HG03060 (cell line): Measurements from ENCODE around the gene SERINC2.
"Not testable (repeated sequence)": the region's sequence is repeated elsewhere in the genome, so short reads cannot be mapped to it uniquely, and the experiment has no call there.

ENCODE experiments used
- ATAC-seq: cut with Tn5 transposase; IDR thresholded peaks from one replicate; pipeline ENCODE4 v1.9.1; 2021; ENCODE audit warnings: low read depth, moderate number of reproducible peaks; ENCODE audit not compliant: unreplicated experiment

The SERINC2 gene

DNA sequence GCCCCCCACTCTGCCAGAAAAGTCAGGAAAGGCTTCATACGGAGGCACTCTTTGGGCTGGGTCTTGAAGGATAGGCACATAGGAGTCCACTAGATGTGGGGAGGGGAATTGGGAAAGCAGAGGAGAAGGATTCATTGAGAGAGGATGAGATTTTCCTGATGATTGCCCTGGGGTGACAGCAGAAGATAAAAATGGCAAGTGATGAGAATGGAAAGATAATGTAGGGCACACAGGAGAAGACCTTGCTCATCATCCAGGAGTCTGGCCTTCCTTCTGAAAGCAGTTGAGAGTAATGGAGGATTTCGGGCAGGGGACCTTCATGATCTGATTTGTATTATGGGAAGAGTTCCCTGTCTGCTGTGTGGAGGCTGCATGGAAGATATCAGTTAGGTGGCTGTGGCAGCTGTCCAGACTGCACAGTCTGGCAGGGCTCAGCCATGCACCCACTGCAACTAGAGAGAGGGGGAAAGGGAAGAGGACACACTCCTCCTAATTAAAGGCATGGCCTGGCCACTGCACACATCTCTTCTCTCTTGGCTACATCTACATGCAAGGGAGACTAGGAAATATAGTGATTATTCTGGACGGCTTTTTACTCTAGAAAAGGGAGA is 30.5 kb upstream of the SERINC2 start:
- ATAC-seq = no peak

DNA sequence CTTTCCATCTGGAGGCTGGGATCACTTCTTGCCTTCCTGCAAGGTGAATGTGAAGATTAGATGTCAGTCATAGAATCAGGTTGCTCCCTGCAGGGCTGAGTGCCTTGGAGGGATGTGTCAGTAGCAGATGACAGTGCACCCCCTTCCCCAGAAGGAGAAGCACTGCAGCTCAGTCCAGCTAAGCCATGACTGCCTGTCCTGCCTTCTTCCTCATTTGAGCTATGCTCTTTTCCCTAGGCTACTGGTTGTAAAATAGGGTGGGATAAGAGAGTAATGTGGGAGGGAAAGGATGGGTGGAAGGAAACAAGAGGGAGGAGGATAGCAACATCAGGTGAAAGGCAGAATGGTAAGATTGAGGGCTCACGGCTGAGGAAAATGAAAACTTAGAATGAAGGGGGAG is 29.0 kb upstream of the SERINC2 start:
- no peak for ATAC-seq

DNA sequence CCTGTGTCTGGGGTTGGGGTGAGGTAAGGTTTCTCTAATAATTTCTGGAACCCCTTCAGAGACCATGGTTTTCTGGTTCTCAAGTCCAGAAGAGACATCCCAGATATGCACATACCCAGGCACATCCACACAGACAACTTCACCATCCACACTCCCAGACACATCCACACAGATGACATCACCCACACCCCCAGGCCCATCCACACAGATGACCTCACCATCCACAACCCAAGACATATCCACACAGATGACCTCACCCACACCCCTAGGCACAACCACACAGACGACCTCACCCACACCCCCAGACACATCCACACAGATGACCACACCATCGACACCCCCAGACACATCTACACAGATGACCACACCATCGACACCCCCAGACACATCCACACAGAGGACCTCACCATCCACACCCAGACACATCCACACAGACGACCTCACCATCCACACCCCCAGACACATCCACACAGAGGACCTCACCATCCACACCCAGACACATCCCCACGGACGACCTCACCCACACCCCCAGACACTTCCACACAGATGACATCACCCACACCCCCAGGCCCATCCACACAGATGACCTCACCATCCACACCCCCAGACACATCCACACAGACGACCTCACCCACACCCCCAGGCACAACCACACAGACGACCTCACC is 26.3 kb upstream of the SERINC2 start:
- not testable (repeated sequence) for ATAC-seq

DNA sequence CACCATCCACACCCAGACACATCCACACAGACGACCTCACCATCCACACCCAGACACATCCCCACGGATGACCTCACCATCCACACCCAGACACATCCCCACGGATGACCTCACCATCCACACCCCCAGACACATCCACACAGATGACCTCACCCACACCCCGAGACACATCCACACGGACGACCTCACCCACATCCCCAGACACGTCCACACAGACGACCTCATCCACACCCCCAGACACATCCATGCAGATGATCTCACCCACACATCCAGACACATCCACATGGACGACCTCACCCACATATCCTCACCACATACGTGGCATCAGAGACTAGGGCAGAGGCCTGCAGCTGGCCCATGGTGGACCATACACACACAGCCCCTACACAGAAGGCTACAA is 25.4 kb upstream of the SERINC2 start:
- no peak for ATAC-seq

DNA sequence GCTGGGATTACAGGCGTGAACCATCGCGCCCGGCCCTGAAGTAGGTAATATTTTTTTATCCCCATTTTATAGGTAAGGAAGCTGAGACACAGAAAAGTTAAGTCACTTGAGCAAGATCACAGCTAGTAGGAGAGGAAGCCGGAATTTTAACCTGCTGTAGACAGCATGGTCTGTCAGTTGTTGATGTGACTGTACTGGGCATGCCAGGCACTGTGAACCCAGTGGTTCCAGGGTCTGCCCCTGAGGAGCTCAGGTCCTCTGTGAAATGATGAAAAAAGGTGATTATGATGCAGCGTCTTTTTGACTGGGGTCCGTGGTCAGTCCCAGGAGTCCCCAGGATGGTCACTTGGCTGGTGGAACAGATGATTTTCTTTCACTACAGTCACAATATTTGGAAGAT is 23.4 kb upstream of the SERINC2 start:
- ATAC-seq = no peak

DNA sequence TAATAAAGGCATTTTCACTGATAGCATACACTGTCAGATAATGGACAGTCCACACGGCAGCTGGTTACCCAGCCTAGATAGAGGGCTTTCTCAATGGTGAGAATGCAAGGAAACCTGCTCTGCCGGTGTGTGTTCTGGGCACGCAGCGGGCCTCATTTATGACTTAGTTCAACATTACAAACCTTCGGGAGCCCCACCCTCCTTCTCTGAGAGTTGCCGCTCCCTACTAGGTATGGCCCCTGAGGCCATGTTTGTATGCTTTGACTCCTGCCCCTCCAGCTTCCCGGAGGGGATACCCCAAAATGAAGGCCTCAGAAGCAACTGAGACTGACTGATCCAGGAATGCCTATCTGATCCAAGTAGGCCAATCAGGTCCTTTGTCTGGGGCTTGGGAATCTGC is 22.9 kb upstream of the SERINC2 start:
- ATAC-seq = no peak

DNA sequence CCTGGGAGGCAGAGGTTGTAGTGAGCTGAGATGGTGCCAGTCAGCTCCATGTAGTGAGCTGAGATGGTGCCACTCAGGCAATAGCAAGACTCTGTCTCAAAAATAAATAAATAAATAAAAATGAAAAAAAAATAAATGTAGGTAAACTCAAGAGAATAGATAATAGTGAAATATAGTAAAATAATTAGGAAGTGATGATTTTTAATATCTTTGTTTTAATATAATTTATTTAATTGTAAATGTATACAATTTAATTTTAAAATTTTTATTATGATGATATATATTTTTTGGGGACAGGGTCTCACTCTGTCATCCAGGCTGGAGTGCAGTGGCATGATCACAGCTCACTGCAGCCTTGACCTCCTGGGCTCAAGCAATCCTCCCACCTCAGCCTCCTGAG is 19.6 kb upstream of the SERINC2 start:
- no peak for ATAC-seq

DNA sequence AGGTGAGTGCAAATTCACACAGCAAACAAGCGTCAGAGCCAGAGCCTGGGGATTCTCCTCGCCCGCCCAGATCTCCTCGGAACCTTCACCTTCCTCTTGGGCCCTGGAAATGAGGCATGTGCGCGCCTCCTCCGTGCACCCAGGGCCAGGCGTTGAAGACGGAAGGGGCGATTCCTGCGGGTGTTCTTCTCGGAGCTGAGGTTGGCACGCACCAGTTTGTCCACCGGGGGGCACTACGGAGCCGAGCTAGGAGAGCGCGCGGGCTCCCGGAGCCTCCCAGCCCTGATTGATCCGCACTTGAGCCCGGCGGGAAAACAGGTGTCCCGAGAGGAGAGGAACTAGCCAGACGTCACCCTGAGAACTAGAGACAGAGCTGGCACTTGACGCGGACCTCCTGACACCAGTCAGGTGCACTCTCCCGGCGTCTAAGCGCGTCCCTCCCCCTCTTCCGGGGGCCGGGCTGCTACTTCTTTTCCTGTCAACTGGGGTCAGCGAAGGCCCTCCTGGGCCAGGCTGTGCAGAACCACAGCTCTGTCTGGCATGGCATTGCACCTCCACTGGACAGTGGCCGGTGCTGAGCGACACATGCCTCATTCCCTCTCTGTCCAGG is 18.3 kb upstream of the SERINC2 start:
- ATAC-seq = no peak

DNA sequence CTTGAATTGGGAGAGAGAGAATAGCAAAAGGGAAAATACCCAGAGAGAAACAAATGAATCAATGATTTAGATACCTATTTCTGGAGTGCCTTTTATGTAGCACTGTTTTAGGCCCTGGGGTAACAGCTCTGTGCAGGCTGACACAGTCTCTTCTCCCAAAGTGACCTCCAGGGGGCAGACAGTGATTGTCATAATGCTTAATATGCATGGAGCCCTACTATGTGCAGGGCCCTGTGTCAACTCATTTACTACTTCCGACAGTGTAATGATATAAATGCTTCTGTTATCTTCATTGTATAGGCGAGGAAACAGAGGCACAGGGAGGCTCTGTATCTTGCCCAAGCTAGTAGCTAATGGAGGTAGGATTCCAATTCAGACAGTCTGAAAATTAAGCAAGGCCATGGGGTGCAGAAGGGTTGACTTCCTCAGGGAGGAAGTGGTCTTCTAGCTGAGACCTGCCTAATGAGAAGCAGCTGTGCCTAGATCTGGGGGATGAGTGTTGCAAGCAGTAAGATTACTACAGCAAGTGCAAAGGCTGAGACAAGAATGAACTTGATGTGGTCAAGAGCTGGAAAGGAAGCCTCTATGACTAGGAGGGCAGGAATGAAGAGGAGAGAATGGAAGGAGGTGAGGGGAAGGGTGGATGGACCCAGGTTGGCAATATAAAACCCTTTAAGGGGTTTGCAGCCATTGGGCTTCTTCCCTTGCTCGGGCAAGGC is 16.2 kb upstream of the SERINC2 start:
- no peak for ATAC-seq

DNA sequence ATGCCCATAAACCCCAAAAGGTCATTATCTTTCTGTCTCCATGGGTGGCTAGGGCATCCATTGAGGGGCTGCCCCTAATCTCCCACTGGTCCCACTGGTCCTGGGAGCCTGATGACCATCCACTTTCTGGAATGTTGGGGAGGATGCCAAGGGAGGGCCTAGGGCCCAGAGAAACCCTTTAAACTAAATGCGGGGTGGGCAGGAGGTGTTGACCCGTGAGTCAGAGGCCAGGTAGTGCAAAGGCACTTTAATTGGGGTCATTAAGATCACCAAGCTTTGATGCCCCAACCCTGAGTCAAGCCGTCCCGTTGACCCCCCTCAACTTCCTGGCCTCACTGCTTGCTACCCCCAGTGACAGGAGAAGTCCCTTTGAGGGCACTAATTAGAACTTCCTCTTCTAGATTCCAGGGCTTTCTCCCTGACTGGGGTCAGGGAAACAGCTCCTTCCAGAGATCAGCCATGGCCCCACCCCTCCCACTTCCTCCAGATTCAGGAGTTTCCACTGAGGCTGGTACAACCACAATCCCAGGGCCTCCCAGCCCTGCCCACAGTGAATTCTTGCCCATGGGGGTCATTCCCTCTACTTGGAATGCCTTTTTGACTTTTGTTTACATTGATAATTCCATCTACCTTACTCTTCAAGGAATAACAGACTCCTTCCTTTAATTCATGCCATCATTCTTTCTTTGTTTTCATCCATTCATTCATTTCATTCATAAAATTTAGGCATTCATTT is 15.5 kb upstream of the SERINC2 start:
- no peak for ATAC-seq

DNA sequence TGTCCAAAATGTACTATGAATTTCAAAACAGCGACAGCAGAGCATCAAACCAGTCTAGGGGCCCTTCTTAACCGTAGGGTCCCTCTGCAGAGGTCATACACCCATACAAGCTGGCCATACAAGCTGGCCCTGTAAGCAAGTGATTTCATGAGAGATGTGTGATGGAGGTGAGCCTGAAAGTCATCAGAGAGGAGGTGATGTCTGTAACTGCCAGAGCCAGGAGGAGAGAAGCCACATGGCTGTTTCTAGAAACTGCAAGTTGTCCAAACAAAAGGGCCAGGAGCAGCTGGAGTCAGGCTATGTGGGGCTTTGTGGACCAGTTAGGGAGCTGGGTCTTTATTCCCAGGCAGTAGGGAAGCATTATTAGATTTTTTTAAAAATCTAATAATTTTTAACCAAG is 14.8 kb upstream of the SERINC2 start:
- no peak for ATAC-seq

DNA sequence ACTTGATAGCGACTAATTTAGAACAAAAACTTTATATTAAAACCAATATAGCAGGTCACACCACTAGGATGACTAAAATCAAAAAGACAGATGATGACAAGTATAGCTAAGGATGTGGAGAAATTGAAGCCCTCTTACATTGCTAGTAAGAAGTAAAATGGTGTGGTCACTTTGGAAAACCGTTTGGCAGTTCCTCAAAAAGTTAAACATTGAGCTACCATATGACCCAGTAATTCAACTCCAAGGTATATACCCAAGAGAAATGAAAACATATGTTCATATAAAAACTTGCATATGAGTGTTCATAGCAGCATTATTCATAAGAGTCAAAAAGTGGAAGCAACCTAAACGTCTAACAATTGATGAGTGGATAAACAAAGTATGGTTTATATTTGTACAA is 13.0 kb upstream of the SERINC2 start:
- no peak for ATAC-seq

DNA sequence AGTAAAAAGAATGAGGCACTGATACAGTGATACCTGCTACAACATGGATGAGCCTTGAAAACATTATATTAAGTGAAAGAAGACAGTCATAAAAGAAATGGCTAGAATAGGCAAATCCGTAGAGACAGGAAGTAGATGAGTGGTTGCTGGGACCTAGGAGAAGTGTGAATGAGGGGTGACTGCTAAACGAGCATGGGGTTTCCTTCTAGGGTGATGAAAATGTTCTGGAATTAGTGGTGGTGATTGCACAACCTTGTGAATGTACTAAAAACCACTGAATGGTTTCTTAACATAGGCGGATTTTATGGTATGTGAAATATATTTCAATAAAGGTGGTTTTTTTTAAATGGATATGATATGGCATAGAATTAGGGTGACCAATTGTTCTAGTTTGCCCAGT is 12.6 kb upstream of the SERINC2 start:
- ATAC-seq = no peak

DNA sequence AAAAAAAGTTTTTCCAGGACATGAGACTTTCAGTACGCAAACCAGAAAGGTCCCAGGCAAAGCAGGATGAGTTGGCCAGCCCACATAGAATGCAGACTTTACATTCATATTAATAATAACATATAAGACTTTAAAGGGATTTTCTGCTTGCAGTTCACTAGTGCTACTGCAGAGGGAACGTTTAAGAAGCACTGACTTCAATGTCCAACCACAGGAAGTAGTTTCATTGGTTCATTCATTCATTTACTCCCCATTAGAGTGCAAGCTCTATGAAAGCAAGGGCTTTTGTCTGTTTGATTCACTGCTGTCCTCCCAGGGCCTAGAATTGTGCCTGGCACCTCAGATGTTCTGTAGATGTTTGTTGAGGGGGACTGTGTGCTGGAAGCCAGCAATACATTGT is 11.8 kb upstream of the SERINC2 start:
- no peak for ATAC-seq

DNA sequence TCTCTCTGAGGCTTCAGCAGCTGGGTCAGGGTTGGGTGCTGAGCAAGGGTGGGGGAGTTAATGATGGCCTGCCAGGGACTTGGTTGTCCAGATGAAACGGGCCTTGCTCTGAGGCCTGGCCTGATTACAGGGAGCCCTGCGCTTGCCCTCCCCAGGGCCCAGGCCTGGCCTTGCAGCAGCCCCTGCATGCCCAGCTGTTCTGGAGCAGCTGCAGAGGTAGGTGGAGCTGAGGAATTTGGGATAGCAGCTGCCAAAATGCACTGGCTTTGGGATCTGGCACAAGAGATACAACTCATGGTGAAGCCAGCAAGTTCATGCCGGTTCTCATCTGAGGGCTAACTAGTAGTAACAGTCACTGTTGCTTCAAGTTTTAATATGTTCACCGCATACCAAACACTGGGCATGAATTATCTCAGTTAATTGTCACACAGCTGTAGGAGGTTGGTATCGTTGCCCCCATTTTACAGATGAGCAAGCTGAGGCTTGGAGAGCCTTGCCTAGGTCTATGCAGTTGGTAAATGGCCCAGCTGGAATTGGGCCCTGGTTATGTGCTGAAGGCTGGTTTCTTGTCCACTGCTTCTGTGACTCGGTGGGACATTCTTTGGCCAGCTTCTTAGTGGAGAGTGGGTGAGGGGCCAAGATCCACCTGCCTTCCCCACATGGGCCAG is 7.3 kb upstream of the SERINC2 start:
- ATAC-seq = no peak

DNA sequence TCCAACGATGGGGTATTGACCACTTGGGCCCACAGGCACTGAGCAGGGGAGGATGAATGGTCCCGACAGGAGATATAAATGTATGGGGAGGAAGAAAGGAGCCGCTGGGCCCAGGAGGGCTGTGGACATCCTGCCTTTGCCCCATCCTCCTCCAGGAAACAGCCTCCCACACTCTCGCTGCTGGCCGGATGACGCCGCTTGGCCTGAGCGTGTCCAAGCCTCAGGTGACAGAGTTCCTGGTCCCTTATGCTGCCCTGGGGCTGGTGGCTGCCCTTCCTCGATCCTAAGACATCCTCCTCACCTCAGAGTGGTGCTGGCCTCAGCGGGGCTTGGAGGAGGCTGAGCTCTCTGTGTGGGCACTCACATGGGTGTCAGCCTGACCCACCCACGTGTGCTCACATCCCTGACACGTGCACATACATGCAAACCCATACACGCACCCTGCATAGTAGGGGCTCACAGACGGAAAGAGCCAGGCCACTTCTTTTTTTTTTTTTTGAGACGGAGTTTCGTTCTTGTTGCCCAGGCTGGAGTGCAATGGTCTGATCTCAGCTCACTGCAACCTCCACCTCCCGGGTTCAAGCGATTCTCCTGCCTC is 5.9 kb upstream of the SERINC2 start:
- ATAC-seq = no peak

DNA sequence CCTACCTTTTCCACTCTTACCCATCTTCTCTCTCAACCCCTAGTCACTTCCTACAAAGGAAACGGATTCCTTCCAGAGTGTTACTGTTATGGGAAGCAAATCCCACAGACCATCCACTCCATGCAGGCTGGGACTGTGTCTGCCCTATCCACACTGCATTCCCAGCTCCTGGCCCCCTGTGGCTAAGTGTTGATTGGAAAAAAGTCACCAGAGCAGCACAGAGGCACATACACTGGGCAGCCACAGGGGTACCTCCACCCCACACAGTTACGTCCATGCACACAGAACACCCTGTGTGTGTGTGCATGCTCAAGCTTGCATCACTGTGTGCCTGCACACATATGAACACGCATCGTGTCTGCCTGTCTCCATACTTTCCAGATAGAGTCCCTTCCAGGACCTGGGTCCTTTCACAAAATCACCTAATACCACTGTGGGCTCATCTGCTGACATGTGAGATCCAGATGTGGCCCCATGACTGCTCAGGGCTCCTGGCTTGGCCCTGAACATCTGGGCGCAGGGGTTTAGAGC is 4.2 kb upstream of the SERINC2 start:
- ATAC-seq = no peak

DNA sequence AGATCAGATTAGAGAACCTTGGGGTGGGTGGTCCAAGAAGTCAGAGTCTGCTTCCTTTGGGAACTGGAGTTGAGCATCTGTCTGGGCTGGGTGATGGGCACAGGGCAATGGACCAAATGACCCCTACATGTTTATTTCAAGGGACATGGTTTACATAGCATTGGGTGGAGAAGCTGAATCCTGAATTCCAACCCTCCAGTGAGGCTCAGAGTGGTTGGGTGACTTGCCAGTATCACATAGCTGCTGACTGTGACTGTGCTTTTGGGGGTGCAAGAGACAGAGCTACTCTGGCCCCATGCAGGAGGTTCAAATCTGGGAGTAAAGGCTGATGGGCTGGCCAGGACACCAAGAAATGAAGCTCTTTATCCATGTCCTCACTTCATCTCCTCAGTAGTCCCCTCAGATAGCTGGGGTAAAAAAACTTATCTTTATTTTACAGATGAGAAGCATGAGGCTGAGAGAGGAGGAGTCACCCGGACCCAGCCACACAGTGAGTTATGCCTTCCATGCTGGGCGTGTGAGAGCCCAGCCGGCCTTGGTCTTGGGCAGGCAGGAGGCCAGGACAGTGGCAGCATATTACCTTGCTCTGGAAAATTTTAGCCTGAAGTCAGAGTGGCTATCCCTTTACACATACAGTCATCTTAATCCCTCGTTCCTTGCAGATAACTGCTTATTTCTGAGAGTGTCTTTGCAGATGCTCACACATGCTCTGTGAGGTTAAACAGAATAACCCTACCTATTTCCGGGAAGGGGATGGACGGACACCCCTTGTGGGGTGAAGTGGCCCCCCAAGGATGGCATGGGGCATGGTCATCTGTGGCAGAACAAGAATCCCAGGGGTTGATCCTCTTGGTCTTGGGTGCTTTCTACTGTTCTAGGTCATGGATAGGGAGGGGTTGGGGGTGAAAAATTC is 2.8 kb upstream of the SERINC2 start:
- no peak for ATAC-seq

DNA sequence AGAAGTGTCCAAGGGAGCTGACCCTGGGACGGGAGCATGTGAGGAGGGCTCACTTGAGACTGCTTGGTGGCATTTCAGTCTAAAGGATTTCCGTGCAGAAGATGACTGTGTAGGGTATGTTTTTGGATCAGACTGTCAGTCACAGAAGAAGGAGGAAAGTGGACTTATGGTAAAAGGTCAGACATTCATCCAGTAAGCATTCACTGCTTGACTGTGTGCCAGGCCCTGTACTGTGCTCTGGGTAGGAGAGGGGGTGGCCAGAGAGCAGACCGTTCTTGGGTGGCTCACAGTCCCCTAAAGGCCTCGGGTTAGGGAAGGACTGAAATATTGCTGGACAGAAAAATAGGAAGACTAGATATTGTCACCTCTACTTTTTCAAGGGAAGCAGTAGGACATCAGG is 2.1 kb upstream of the SERINC2 start:
- no peak for ATAC-seq
